ENCODE data around the gene SLC39A5. TPM values are rescaled to one million over a fixed set of nuclear protein-coding genes. Genes with fewer than 3 reads are reported as not detected.

Gene SLC39A5
- total and polyA plus RNA-seq, 2 of the 8 experiments (the other 6 are each of a cell fraction or from before 2014, with no cell fraction given): 0.27 TPM; not detected in 1

DNA sequence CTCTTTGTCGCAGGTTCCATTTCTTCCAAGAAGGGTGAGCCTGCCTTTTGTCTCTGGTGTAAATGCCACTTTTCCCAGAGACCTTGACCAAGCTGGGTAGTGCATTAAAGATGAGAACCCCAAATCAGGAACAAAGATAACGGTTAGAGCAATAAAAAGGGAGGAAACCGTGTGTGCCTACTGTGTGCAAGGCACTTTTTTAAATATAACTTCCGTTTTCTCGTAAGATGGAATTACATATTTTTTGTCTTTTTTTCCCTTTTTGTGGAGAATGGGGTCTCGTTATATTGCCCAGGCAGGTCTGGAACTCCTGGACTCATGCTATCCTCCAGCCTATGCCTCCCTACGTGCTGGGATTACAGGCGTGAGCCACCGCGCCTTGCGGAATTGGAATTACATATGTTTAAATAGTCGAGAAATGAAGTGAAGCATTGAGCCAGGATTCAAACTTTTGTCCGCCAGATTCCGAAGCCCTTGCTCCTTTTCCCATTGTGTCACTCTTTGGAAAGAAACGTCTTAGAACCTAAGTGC is 6.2 kb upstream of the SLC39A5 start:
- no peak overlapping the region; the same call in 1 of the 2 replicates for H2BK12ac ChIP-seq (ENCODE audit: low read depth, low read length)
- peak overlapping the region; percentile 59; the same call in 1 of the 2 replicates for H3K27ac ChIP-seq (ENCODE audit: low read depth, low read length)
- 0 out of 2 replicates have a peak overlapping the region, but pooled peaks have one; percentile 0 for H2AK5ac ChIP-seq (ENCODE audit: low read depth, low read length)
- DNase-seq (ENCODE audit: low read depth in 1 of 2, low spot score in 2 of 2) (no peak), FAIRE-seq (no peak)
- no peak for TF ChIP-seq SP1 (IDR thresholded peaks at IDR 0.05; ENCODE audit: low read depth, low read length)
- TF ChIP-seq TBP (IDR thresholded peaks at IDR 0.05; ENCODE audit: low read depth, low read length): no peak; the same call in 1 of the 2 replicates
- no peak for TF ChIP-seq HDAC6 (IDR thresholded peaks at IDR 0.05; ENCODE audit: low read depth, low read length)
- TF ChIP-seq ZNF274 (IDR thresholded peaks at IDR 0.05; ENCODE audit: borderline replicate concordance, extremely low read depth, low read length): no peak
- no peak for TF ChIP-seq KDM4A (IDR thresholded peaks at IDR 0.05; ENCODE audit: low read depth, low read length, severe bottlenecking)
- TF ChIP-seq CHD1 (IDR thresholded peaks at IDR 0.05; ENCODE audit: low read depth, low read length): no peak
- no peak for TF ChIP-seq KDM1A (IDR thresholded peaks at IDR 0.05; ENCODE audit: borderline replicate concordance, low read length)
- no peak for TF ChIP-seq GABPA (IDR thresholded peaks at IDR 0.05; ENCODE audit: borderline replicate concordance, insufficient read depth, low read length)
- TF ChIP-seq CBX5 (IDR thresholded peaks at IDR 0.05; ENCODE audit: low read depth, low read length): no peak
- TF ChIP-seq HDAC2 (IDR thresholded peaks at IDR 0.05; ENCODE audit: borderline replicate concordance in 1 of 2, low read depth in 2 of 2, low read length in 2 of 2): no peak
- no peak overlapping the region for H4K91ac ChIP-seq (replicated peaks; ENCODE audit: insufficient read length, low read length)
- ChIA-PET CTCF (ENCODE audit: partially characterized antibody) (interaction anchor here (0.8 to 4.2 kb wide), 11 partner anchors 10 to 105 kb away, joined by 3 to 89 read pairs (median 22); partner anchors contain the start of genes ANKRD52, SMARCC2 and ZC3H10), POLR2A (ENCODE audit: partially characterized antibody) (interaction anchor here (1.0 to 9.8 kb wide), 8 partner anchors 10 to 96 kb away, joined by 3 to 203 read pairs (median 31); partner anchors contain the start of genes ANKRD52, CNPY2, ESYT1 and SMARCC2)
- WGBS, 2 experiments (ENCODE audit: extremely low coverage in 1 of 2, insufficient coverage in 1 of 2, insufficient read length in 1 of 2, insufficient replicate concordance in 2 of 2, low coverage in 1 of 2, low lambda C conversion rate in 2 of 2, missing lambda C conversion rate in 1 of 2): 49% methylated on average over 15 of the region's 15 CpGs; no CpG with 5 or more reads in 1 of the 2 experiments
- peaks cover 0 to 4% (median 1%) of the 10 kb centered on the region in 4 experiments; a peak in 1 of 8 replicates for H3K36me3 ChIP-seq (ENCODE audit: control insufficient read depth in 2 of 4, insufficient read depth in 4 of 4, low read length in 3 of 4)
- H3K4me3 ChIP-seq (ENCODE audit: extremely low read depth in 1 of 4, insufficient read depth in 2 of 4, low read depth in 3 of 4, low read length in 4 of 4): peak overlapping the region in 3 of 4 experiments; percentile 10 to 47 (median 14); a peak in 5 of 8 replicates
- peaks cover 0 to 2% of the 10 kb centered on the region in 2 experiments for H4K20me1 ChIP-seq (replicated peaks in 1 of 2; ENCODE audit: control insufficient read depth in 1 of 2, insufficient read depth in 2 of 2, low read length in 2 of 2)
- H4K5ac ChIP-seq (ENCODE audit: insufficient read length, low read depth, low read length): peak overlapping the region; percentile 53
- H4K8ac ChIP-seq (ENCODE audit: extremely low read depth, insufficient read depth, low read length): no peak overlapping the region
- H2BK5ac ChIP-seq (ENCODE audit: low read depth, low read length): peak overlapping the region; percentile 55; the same call in 1 of the 2 replicates
- peak overlapping the region; percentile 63 to 100 for H3K4me2 ChIP-seq (ENCODE audit: insufficient read depth in 1 of 2, low read depth in 2 of 2, low read length in 2 of 2)
- peaks cover 22% of the 10 kb centered on the region for H3K23me2 ChIP-seq (ENCODE audit: low read depth, low read length)
- peaks cover 6% of the 10 kb centered on the region for H3K79me1 ChIP-seq (ENCODE audit: low read depth, low read length)
- H2BK20ac ChIP-seq (ENCODE audit: low read length): no peak overlapping the region
- no peak overlapping the region for H2BK15ac ChIP-seq (ENCODE audit: low read length)
- peaks cover 3 to 13% (median 6%) of the 10 kb centered on the region in 4 experiments; a peak in 6 of 7 replicates for H3K4me1 ChIP-seq (replicated peaks in 1 of 4; ENCODE audit: control insufficient read depth in 3 of 4, insufficient read depth in 4 of 4, low read length in 3 of 4)
- no peak overlapping the region for H3K9ac ChIP-seq (replicated peaks in 1 of 4; ENCODE audit: extremely low read depth in 1 of 4, low read depth in 3 of 4, low read length in 3 of 4)
- H3K18ac ChIP-seq (ENCODE audit: extremely low read depth, low read length): peak overlapping the region; percentile 54; the same call in 1 of the 2 replicates
- H2BK120ac ChIP-seq (replicated peaks; ENCODE audit: low read depth, low read length): peak overlapping the region; percentile 9
- H3K23ac ChIP-seq (ENCODE audit: insufficient read length): no peak overlapping the region
- no peaks in the 10 kb centered on the region for H3K27me3 ChIP-seq (replicated peaks in 1 of 4; ENCODE audit: control insufficient read depth in 3 of 4, extremely low read depth in 1 of 4, insufficient read depth in 3 of 4, low read length in 3 of 4)
- H2AFZ ChIP-seq (ENCODE audit: low read length): peak overlapping the region; percentile 64; the same call in 1 of the 2 replicates
- no peak overlapping the region for H3K14ac ChIP-seq (ENCODE audit: insufficient read length)
- H3K56ac ChIP-seq (replicated peaks; ENCODE audit: insufficient read length, low read depth, low read length): no peak overlapping the region
- H3K79me2 ChIP-seq (ENCODE audit: control insufficient read depth in 1 of 2, insufficient read depth in 2 of 2, low read length in 2 of 2): peaks cover 0 to 17% of the 10 kb centered on the region in 2 experiments; a peak in 2 of 4 replicates
- H3K4ac ChIP-seq (replicated peaks; ENCODE audit: insufficient read length, low read depth, low read length): peak overlapping the region; percentile 63
- no peaks in the 10 kb centered on the region for H3K9me3 ChIP-seq (ENCODE audit: insufficient read depth in 2 of 2, low read depth in 1 of 2, low read length in 1 of 2)
